ENCODE results near the gene SPAG4.

- no peak for TF ChIP-seq CTCF (IDR thresholded peaks at IDR 0.05; ENCODE audit: low read depth, low read length, poor library complexity, severe bottlenecking)
- no peak for TF ChIP-seq EZH2phosphoT487 (IDR thresholded peaks at IDR 0.05; ENCODE audit: borderline replicate concordance, low read length)
Measured at GRCh38 chr20:35660122-35660937, 44.7 kb downstream of the SPAG4 start.
